ENCODE results near the gene CDC14B. TPM values are rescaled to one million over a fixed set of nuclear protein-coding genes. Genes with fewer than 3 reads are reported as not detected.
"Not testable (repeated sequence)": the region's sequence is repeated elsewhere in the genome, so short reads cannot be mapped to it uniquely, and the experiment has no call there.

CDC14B gene
- total RNA-seq, 2 donors from 2014 or later = 5.9 to 16.4 TPM

GRCh38 chr9:96603305-96604003, 16.2 kb downstream of the CDC14B start:
- ATAC-seq (no peak), DNase-seq (no peak)
- H3K9me3 ChIP-seq (ENCODE audit: control insufficient read depth, low read length, poor library complexity, severe bottlenecking) = no peaks in the 10 kb centered on the region
- Mint-ChIP-seq H3K27me3 (peaks cover 16% of the 10 kb centered on the region), H3K4me3 (no peak overlapping the region), H3K27ac (no peak overlapping the region), H3K4me1 (peaks cover 2% of the 10 kb centered on the region), H3K36me3 (ENCODE audit: low read depth) (no peaks in the 10 kb centered on the region)

- DNase-seq (no peak), ATAC-seq (no peak)
- H3K36me3 Mint-ChIP-seq (ENCODE audit: low read depth) = no peaks in the 10 kb centered on the region
- H3K9me3 ChIP-seq (ENCODE audit: control insufficient read depth, low read length, poor library complexity, severe bottlenecking) = no peaks in the 10 kb centered on the region
- H3K27ac Mint-ChIP-seq = no peak overlapping the region
- H3K4me3 Mint-ChIP-seq = no peak overlapping the region
- no peaks in the 10 kb centered on the region for H3K4me1 Mint-ChIP-seq
- H3K27me3 Mint-ChIP-seq = peaks cover 2% of the 10 kb centered on the region
Measured at GRCh38 chr9:96599298-96599697, 20.3 kb downstream of the CDC14B start.

- no peak overlapping the region for H3K27ac Mint-ChIP-seq
- no peaks in the 10 kb centered on the region for H3K4me1 Mint-ChIP-seq
Measured at GRCh38 chr9:96596601-96597111, 23.0 kb downstream of the CDC14B start.

GRCh38 chr9:96587338-96588315, 32.0 kb downstream of the CDC14B start:
- H3K4me3 Mint-ChIP-seq = no peak overlapping the region
- H3K36me3 Mint-ChIP-seq (ENCODE audit: low read depth) = no peaks in the 10 kb centered on the region
- H3K9me3 ChIP-seq (ENCODE audit: control insufficient read depth, low read length, poor library complexity, severe bottlenecking) = no peaks in the 10 kb centered on the region
- DNase-seq (no peak), ATAC-seq (no peak)
- no peak overlapping the region for H3K27ac Mint-ChIP-seq
- H3K4me1 Mint-ChIP-seq = peaks cover 3% of the 10 kb centered on the region
- H3K27me3 Mint-ChIP-seq = peaks cover 28% of the 10 kb centered on the region

More at GRCh38 chr9:96596601-96597111, 23.0 kb downstream of the CDC14B start:
- no peaks in the 10 kb centered on the region for H3K9me3 ChIP-seq (ENCODE audit: control insufficient read depth, low read length, poor library complexity, severe bottlenecking)
- ATAC-seq (no peak), DNase-seq (no peak)
- no peaks in the 10 kb centered on the region for H3K36me3 Mint-ChIP-seq (ENCODE audit: low read depth)
- no peak overlapping the region for H3K4me3 Mint-ChIP-seq
- H3K27me3 Mint-ChIP-seq = peaks cover 15% of the 10 kb centered on the region

DNA sequence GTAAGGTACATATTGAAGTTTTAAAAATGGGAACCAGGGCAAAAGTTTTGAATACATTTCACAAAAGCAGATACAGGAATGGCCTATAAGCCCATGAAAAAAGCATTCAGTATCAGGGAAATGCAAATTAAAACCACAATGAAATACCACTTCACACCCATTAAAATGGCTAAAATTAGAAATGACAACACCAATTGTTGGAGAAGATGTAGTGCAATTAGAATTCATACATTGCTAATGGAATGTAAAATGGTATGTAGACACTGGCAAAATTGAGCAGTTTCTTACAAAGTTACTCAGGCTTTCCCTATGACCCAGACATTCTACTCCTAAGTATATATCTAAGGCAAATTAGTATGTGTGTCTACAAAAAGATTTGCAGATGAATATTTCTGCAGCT, 34.2 kb downstream of the CDC14B start:
- no peaks in the 10 kb centered on the region for H3K9me3 ChIP-seq (ENCODE audit: control insufficient read depth, low read length, poor library complexity, severe bottlenecking)
- DNase-seq (no peak), ATAC-seq (no peak)
- no peak overlapping the region for H3K27ac Mint-ChIP-seq
- no peak overlapping the region for H3K4me3 Mint-ChIP-seq
- no peaks in the 10 kb centered on the region for H3K36me3 Mint-ChIP-seq (ENCODE audit: low read depth)
- H3K4me1 Mint-ChIP-seq = peaks cover 5% of the 10 kb centered on the region
- H3K27me3 Mint-ChIP-seq = peaks cover 15% of the 10 kb centered on the region

- not testable (repeated sequence) for H3K4me1 Mint-ChIP-seq, H3K4me3 Mint-ChIP-seq, DNase-seq
Measured at GRCh38 chr9:96582199-96582598, 37.4 kb downstream of the CDC14B start.

DNA sequence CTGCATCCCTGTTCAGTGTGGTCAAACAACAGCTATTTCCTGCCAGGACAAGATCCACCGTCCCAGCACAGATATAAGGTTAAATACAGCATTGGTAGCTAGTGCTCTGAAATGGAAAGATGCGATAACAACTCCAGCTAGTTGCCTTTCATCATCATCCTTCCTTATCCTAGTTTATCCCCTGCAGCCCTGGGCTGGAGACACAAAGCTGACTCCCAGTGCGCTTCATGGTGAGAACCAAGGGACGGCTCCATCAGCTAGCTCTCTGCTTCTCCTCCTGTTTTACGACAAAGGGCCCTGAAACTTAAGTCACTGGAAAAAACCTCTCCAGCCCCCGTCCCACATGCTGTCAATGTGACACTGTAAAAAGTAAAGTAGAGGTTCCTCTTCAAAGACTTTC, 37.9 kb downstream of the CDC14B start:
- Mint-ChIP-seq H3K27me3 (no peaks in the 10 kb centered on the region), H3K4me1 (peaks cover 2% of the 10 kb centered on the region), H3K27ac (no peak overlapping the region), H3K36me3 (ENCODE audit: low read depth) (no peaks in the 10 kb centered on the region), H3K4me3 (no peak overlapping the region)
- H3K9me3 ChIP-seq (ENCODE audit: control insufficient read depth, low read length, poor library complexity, severe bottlenecking) = no peaks in the 10 kb centered on the region
- DNase-seq = no peak
- no peak for ATAC-seq

More at GRCh38 chr9:96582199-96582598, 37.4 kb downstream of the CDC14B start:
- not testable (repeated sequence) for H3K27me3 Mint-ChIP-seq; H3K36me3 Mint-ChIP-seq (ENCODE audit: low read depth); H3K27ac Mint-ChIP-seq; H3K9me3 ChIP-seq (ENCODE audit: control insufficient read depth, low read length, poor library complexity, severe bottlenecking); ATAC-seq

DNA sequence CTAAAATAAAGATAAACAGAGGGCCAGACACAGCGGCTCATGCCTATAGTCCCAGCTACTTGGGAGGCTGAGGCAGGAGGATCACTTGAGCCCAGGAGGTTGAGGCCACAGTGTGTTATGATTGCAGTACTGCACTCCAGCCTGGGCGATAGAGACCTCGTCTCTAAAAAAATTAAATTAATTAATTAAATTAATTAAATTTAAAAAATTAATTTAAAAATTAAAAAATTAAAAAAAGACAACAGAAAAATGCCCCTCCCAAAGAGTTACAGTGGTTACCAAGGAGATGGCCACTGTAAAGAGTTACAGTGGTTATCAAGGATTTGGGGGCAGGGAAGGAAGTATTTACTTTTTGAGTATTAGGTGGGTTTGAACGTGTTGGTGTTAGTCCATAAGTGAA, 38.3 kb downstream of the CDC14B start:
- H3K27ac Mint-ChIP-seq = no peak overlapping the region
- no peaks in the 10 kb centered on the region for H3K36me3 Mint-ChIP-seq (ENCODE audit: low read depth)
- peaks cover 2% of the 10 kb centered on the region for H3K4me1 Mint-ChIP-seq
- no peaks in the 10 kb centered on the region for H3K9me3 ChIP-seq (ENCODE audit: control insufficient read depth, low read length, poor library complexity, severe bottlenecking)
- DNase-seq (no peak), ATAC-seq (no peak)
- no peak overlapping the region for H3K4me3 Mint-ChIP-seq
- no peaks in the 10 kb centered on the region for H3K27me3 Mint-ChIP-seq

DNA sequence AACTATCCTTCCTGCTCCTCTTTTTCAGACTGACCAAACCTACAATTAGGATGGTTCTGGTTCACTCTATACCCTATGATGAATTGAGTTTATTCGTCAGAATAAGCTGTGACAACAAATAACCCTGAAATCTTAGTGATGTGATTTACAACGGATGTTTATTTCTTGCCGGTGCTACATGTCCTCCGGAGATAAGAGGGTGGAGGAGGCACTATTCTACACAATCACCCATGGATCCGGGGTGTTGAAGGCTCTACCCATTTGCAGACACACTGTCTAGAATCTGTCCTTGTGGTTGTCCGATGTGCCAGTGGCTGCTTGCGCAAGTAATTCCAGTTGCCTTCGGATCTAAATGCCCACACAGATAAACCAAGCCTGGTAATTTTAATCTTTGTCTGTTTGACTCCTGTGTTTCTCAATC, 44.7 kb downstream of the CDC14B start:
- Mint-ChIP-seq H3K4me3 (no peak overlapping the region), H3K27me3 (peaks cover 22% of the 10 kb centered on the region), H3K4me1 (no peaks in the 10 kb centered on the region), H3K27ac (no peak overlapping the region), H3K36me3 (ENCODE audit: low read depth) (no peaks in the 10 kb centered on the region)
- ATAC-seq (no peak), DNase-seq (no peak)
- H3K9me3 ChIP-seq (ENCODE audit: control insufficient read depth, low read length, poor library complexity, severe bottlenecking) = no peaks in the 10 kb centered on the region

GRCh38 chr9:96574455-96574854, 45.2 kb downstream of the CDC14B start:
- Mint-ChIP-seq H3K4me1 (no peaks in the 10 kb centered on the region), H3K27ac (no peak overlapping the region), H3K27me3 (peaks cover 22% of the 10 kb centered on the region), H3K36me3 (ENCODE audit: low read depth) (no peaks in the 10 kb centered on the region), H3K4me3 (no peak overlapping the region)
- ATAC-seq = no peak
- no peaks in the 10 kb centered on the region for H3K9me3 ChIP-seq (ENCODE audit: control insufficient read depth, low read length, poor library complexity, severe bottlenecking)
- DNase-seq = no peak

DNA sequence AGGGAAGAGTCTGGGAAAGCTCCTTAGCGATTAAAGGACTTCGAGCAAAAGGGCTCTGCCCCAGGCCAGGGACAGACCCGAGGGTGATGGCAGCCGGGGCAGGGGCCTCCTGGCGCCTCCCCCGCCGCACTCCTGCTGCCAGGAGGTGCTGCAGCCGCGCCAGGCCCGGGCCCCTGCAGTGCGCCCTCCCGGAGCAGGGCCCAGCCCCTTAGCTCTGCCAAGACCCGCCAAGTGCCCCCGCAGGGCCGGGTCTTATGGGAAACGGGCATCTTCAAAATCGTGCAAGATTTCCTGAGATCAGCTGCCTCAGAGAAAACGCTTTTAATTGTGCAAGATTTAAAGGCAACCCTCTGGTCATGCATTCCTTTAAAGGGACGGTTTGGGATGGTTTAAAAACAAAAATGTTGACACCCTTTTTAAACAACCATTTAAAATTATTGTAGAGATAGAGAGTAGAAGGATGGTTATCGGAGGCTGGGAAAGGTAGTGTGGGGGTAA, 52.4 kb downstream of the CDC14B start:
- ATAC-seq = peak; percentile 38
- Mint-ChIP-seq H3K4me1 (peaks cover 13% of the 10 kb centered on the region), H3K27ac (peak overlapping the region; percentile 54), H3K27me3 (peaks cover 7% of the 10 kb centered on the region), H3K36me3 (ENCODE audit: low read depth) (no peaks in the 10 kb centered on the region), H3K4me3 (peak overlapping the region; percentile 92)
- no peaks in the 10 kb centered on the region for H3K9me3 ChIP-seq (ENCODE audit: control insufficient read depth, low read length, poor library complexity, severe bottlenecking)
- peak in 1 of 3 donors; percentile 6 for DNase-seq

- peak overlapping the region; percentile 92 for H3K4me3 Mint-ChIP-seq
- H3K27ac Mint-ChIP-seq = peak overlapping the region; percentile 54
- no peaks in the 10 kb centered on the region for H3K9me3 ChIP-seq (ENCODE audit: control insufficient read depth, low read length, poor library complexity, severe bottlenecking)
- peaks cover 13% of the 10 kb centered on the region for H3K4me1 Mint-ChIP-seq
- peaks cover 1% of the 10 kb centered on the region for H3K27me3 Mint-ChIP-seq
- DNase-seq = peak; percentile 65 to 74 (median 72)
- peak; percentile 90 for ATAC-seq
- no peaks in the 10 kb centered on the region for H3K36me3 Mint-ChIP-seq (ENCODE audit: low read depth)
Measured at GRCh38 chr9:96566498-96567202, 53.0 kb downstream of the CDC14B start.

All from T-helper 17 cell (primary cell).